22Rv1 (cell line): ENCODE data around the gene WWC2.

Experiments used
- H3K27ac ChIP-seq: fragments of 450-650 bp; 2 replicates; pipeline ENCODE4 v1.5.1; 2017
- CTCF ChIP-seq: fragments of 450-650 bp; IDR thresholded peaks from 2 replicates; pipeline ENCODE4 v1.5.1; 2017; ENCODE audit warnings: mild to moderate bottlenecking
- ZFX ChIP-seq: fragments of 450-650 bp; IDR thresholded peaks from 2 replicates; pipeline ENCODE4 v1.6.1; 2017; ENCODE audit warnings: antibody characterized with exemption, borderline replicate concordance

WWC2 gene

DNA sequence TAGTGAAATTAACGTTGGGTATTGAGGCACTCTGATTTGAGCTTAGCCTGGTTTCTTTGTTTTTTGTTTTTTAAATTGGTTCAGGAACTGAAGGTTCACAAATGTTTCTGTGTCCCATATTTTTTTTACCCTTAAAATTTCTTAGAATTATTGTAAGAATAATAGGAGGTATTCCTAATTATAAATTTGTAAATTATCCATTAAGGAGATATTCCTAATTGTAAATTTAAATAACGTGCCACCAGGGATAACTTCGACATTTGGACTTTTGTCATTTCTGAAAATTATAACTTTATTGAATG, 1.2 kb downstream of the WWC2 start:
- TF ChIP-seq ZFX = no peak
- TF ChIP-seq CTCF = no peak
- H3K27ac ChIP-seq = no peak overlapping the region

DNA sequence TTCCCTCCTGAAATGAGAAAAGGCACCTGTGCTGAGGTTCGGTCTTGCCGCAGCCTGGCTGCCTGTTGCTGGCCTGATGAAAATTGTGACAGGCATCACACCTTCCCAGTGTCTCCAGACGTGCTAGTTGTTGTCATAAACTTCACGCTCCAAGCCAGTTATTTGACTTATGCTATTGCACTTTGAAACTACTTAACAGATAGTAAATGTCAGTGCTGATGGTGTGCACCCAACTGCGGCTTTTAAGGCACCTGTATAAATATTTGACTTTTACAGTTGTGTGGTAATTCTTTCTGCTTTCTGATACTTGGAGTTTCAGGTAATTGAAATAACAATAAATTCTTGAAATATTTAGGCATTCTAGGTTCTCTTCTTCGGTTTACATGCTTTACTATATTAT, 1.8 kb downstream of the WWC2 start:
- no peak overlapping the region for H3K27ac ChIP-seq
- no peak for TF ChIP-seq CTCF
- TF ChIP-seq ZFX = no peak

DNA sequence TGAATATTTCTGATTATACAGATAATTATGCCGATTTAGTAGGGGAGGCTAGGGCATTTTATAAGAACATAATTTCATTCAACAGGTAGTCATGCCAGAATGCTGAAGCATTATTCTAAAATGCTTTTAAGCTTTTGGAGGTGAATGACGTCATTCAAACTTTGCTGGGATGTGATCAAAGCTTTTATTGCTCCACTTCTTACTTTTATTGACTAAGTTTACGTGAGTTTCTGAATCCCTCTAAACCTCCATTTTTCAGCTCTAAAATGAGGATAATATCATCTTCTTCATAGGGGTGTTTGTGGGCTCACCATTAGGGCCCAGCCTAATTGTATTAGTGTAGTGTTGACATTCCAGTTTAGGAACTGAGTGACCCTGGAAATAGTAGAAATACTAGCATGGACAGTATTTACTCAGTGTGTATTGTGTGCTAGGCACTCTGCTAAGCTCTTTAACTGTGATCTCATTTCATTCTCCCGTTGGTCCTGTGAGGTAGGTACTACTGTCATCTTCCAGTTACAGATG, 3.0 kb downstream of the WWC2 start:
- TF ChIP-seq ZFX = no peak
- no peak for TF ChIP-seq CTCF
- no peak overlapping the region for H3K27ac ChIP-seq

- TF ChIP-seq ZFX (no peak), CTCF (no peak)
- no peak overlapping the region for H3K27ac ChIP-seq
Observed at GRCh38 chr4:183105092-183105491, 6.0 kb downstream of the WWC2 start.

DNA sequence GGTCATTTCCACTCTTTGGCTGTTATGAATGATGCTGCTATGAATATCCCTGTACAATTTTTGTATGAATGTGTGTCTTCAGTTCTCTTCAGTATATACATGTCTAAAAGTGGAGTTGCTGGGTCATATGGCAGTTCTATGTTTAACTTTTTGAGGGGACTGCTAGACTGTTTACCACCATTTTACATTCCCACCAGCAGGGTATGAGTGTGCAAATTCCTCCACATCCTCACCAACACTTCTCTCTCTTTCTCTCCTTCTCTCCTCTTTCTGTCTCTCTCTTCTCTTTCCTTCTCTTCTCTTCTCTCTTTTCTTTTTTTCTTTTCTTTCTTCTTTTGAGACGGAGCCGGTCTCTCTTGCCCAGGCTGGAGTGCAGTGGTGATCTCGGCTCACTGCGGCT, 7.8 kb downstream of the WWC2 start:
- no peak overlapping the region for H3K27ac ChIP-seq
- TF ChIP-seq ZFX (no peak), CTCF (no peak)

GRCh38 chr4:183107891-183108459, 8.9 kb downstream of the WWC2 start:
- TF ChIP-seq CTCF (0 out of 2 replicates have a peak, but pooled peaks have one; percentile 10), ZFX (no peak)
- H3K27ac ChIP-seq = no peak overlapping the region

- TF ChIP-seq ZFX (no peak), CTCF (no peak)
- no peak overlapping the region for H3K27ac ChIP-seq
Observed at GRCh38 chr4:183110244-183110643, 11.2 kb downstream of the WWC2 start.
